HG03457 (cell line): ENCODE results near the gene RUNDC3A.
"Not testable (repeated sequence)": the region's sequence is repeated elsewhere in the genome, so short reads cannot be mapped to it uniquely, and the experiment has no call there.

Experiments used
- ATAC-seq: cut with Tn5 transposase; IDR thresholded peaks from one replicate; pipeline ENCODE4 v1.9.1; 2021; ENCODE audit warnings: moderate number of reproducible peaks; ENCODE audit not compliant: unreplicated experiment

RUNDC3A gene

DNA sequence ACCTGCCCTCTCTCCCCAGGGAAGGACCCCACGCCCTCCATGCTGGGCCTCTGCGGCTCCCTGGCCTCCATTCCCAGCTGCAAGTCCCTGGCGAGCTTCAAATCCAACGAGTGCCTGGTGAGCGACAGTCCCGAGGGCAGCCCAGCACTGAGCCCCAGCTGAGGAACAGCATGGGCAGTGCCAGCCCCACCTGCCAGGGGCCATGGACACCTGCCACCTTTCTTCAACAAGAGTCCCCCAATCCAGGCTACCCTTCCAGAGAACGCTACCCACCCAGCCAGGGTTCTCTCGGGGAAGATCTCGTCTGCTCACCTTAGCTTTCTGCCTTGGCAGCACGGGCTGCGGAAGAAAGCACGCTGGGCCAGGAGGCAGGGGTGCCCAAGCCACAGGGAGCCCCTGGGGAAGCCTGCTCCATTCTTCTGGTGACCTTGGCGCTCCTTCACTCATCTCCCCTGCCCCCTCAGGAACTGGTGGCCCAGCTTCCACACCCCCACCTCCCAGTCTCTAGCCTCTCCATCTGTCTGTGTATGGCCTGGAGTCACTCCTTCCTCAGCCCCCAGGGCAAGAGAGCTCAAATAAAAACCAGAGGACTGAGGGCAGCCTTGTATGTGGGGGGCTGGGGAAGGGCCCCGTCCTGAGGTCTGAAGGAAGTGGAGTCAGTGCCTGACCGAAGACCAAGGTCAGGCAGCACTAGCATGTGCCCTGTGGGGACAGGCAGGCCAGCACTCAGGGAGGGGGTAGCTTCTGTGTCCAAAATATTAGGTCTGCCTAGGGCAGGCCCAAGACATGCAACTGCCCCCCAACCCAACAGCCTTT is 9.9 kb downstream of the RUNDC3A start:
- ATAC-seq: no peak

GRCh38 chr17:44320066-44320465 is 11.7 kb downstream of the RUNDC3A start:
- no peak for ATAC-seq

DNA sequence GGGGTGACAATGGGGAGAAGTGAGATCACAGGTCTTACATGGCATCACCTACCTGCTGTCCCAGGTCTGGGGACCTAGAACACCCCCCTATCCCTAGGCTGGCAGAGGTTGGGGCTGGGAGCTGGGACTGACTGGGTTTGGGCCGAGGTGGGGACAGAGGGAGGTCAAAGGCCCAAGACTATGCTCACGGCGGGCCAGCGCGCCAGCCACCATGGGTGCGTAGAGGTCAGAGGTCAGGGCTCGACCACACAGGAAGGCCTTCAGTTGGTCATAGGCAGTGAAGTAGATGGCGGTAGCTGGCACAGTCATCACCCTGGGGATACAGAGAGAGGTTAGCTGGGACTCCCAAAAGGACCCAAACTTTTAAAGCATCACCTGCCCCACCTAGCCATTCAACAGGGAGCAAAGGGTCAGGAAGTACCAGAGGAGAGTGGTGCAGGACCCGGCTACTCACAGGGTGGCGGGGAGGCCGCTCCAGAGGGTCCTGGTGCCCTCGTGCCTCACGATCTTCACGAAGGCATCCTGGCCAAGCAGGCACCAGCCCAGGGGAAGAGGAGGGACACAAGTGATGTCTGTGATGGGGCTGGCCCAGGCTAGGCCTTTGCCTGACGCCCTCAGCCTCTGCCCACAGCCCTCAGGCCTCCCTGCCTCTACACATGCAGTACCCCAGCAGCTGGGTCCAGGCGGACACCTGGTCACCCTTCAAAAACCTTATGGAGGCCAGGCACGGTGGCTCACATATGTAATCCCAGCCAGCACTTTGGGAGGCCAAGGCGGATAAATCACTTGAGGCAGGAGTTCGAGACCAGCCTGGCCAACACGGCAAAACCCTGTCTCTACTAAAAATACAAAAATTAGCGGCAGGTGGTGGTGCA is 13.1 kb downstream of the RUNDC3A start:
- ATAC-seq: no peak

- ATAC-seq: no peak
Observed at GRCh38 chr17:44322236-44322895, 14.0 kb downstream of the RUNDC3A start.

DNA sequence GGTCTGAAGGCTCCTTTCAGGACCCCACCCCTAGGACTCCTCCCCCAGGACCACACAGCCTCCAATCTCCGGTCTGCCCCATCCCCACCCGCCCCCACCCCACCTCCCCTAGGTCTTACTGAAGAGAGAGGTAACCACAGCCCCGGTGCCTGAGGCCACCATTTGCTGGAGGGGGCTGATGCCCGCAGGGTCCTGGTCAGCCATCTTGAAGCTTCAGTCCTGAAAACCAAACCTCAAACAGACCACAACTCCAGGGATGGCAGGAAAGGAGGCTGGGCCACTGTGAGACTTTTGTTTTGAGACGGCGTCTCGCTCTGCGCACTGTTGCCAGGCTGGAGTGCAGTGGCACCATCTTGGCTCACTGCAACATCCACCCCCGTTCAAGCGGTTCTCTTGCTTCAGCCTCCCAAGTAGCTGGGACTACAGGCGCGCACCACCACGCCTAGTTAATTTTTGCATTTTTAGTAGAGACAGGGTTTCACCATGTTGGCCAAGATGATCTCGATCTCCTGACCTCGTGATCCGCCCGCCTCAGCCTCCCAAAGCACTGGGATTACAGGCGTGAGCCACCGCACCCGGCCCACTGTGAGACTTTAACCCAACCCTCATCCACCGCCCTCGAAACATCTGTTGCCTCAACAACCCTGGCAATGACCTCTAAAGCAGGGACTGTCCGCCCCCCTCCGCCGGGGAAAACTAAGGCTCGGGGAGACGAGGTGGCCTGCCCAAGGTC is 15.1 kb downstream of the RUNDC3A start:
- no peak for ATAC-seq

GRCh38 chr17:44324092-44324570 is 15.7 kb downstream of the RUNDC3A start:
- no peak for ATAC-seq

DNA sequence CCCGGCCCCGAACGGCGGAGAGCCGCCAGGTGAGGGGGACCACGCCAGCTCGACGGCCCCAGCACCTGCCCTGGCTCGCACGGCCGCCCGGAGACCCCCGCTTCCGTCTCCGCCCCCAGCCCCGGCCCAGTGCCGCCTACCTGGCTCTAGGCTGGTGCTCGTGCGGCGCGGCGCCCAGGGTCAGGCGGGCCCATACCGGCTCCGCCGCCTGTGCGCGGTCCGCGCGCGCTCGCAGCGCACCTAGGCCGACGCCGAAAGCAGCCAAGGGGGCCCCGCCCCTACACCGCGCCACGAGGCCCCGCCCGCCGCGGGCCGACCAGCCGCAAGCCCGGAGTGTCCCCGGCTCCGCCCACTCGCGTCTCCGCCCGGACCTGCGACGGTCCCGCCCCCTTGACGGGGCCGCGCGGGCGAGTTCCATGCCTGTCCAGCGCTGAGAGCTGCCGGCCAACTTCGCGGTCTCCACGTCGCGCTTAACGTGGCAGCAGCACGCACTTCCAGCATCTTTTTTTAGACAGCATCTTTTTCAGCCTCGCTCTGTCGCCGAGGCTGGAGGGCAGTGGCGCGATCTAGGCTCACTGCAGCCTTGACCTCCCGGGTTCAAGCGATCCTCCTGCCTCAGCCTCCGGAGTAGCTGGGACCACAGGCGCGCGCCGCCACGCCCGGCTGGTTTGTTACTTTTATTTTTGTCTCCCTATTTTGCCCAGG is 16.3 kb downstream of the RUNDC3A start, which contains the start of gene SLC25A39:
Gene SLC25A39 (minus strand): TSS at position 253 of the 705 bp plus-strand sequence. CDS start 1,261 bp downstream, outside the sequence.
- peak; percentile 51 for ATAC-seq

- ATAC-seq: peak; percentile 29
Observed at GRCh38 chr17:44326861-44327444, 18.6 kb downstream of the RUNDC3A start.

DNA sequence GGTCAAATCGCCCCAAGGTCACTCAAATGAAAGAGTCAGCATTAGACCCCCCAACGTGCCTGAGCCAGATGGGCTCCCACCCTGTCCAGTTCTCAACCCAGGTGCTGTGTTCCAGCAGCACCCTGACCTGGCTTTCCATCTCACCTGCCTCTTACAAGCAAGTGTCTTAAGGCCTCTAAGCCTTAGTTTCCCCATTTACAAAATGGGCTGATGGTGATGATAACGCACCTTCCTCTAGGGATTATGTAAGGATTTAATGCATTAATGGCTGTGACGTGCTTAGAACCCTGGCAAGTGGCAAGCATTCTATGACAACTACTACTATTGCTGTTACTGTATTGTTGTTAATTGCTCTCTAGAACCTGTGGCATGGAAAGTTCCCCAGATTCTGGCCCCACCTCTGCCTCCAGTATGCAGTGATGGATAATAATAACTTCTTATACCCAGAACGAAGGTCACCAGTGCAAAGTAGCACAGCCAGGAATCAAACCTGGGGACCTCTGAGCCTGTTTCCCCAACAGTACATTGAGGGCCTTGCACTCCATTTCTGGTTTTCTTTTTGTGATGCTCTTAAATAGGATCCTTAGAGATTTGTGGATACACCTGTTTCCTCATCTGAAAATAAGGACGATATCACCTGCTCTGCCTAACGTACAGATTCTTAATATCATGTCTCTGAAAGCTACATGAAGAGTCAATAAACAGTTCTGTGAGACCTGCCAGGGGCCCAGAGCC is 19.5 kb downstream of the RUNDC3A start:
- no peak for ATAC-seq

- ATAC-seq: not testable (repeated sequence)
Observed at GRCh38 chr17:44329516-44329915, 21.1 kb downstream of the RUNDC3A start.

GRCh38 chr17:44330263-44330662 is 21.9 kb downstream of the RUNDC3A start:
- not testable (repeated sequence) for ATAC-seq

DNA sequence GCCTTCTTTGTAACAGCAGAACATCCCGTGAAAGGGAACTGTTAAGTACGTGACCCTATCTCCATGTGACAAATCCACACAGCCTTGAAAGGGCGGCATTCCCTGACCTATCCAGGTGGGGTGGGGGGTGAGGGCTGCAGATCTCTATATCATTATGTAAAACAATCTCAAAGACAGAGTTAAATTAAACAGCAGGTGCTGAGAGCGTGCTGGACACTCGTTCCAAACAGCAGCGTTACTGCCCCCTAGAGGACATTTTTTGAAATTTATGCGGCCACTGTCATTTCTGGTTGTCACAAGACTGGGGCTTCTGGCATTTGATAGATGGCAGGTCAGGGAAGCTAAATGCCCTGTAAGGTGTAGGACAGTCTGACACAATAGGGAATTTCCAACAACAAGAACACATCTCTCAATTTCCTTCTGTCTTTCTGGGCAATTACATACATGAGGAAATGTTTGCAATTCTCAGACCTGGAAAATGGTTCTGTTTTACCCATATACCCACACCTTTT is 22.9 kb downstream of the RUNDC3A start:
- no peak for ATAC-seq

DNA sequence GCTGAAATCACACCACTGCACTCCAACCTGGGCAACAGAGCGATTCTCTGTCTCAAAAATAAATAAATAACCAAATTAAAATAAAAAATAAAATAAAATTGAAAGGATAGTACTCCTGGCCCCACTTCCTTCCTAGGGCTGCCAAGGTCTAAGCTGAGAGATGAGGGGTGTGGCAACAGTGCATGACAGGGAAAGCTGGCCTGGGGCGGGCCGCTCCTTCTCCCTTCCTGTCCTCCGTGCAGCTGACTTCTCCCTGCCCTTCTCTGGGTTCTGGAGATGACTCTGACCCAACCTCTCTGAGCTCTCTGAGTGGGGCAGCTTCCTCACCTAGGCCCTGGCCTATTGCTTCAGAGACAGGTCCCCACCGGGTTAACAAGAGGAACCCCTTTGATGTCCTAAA is 25.0 kb downstream of the RUNDC3A start:
- ATAC-seq: no peak

- ATAC-seq: no peak
Observed at GRCh38 chr17:44334315-44334714, 25.9 kb downstream of the RUNDC3A start.

DNA sequence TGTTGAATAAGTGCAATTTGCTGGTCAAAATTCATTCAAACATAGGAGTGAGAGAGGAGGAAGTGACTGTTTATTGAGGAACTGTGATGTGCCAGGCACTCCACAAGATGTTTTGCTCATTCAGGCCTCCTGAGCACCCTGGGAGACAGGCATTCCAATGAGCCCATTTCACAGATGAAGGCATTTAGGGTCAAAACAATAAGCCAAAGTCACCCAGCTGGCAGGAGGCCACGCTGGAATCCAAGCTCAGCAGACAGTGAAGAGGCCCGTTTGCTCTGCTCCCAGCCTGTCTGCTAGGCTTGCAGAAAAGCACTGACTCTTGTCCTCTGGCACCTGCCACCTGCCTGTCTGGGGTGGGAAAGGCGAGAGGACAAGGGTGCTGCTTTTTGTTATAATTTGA is 26.3 kb downstream of the RUNDC3A start:
- no peak for ATAC-seq

GRCh38 chr17:44335564-44335963 is 27.2 kb downstream of the RUNDC3A start:
- no peak for ATAC-seq

DNA sequence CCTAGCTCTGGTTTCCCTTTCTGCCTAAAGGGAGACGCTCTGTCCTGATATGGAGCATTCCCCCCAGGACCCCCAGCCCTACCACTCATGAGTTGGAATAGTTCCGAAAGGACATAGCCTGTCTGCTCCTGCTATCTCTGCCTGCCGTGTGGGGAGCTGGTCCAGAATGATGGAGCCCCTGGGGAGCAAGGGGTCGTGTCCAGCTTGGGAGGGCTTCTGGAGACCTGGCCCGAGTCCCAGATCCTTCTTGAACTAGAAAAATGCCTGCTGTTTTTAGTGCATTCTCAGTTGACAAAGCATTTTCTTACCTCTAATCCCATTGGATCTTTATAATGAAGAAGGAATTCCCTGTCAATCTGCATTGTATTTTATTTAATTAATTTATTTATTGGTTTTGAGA is 27.6 kb downstream of the RUNDC3A start:
- no peak for ATAC-seq

- ATAC-seq: no peak
Observed at GRCh38 chr17:44338702-44339101, 30.3 kb downstream of the RUNDC3A start.

- ATAC-seq: not testable (repeated sequence)
Observed at GRCh38 chr17:44340553-44340952, 32.2 kb downstream of the RUNDC3A start.
